A549 (cell line): ENCODE data around the gene CHST11. TPM values are rescaled to one million over a fixed set of nuclear protein-coding genes. Genes with fewer than 3 reads are reported as not detected.

Experiments
- ATAC-seq, 2 experiments: fragments of 200-7000 bp in 1 of 2; fragments of >200 bp in 1 of 2; cut with Nextera tagmentation in 1 of 2; cut with Tn5 transposase in 1 of 2; 3 replicates each; pipeline versions ENCODE4 v1.8.0 to v1.9.1; 2018 to 2020; ENCODE audit warnings: mild to moderate bottlenecking in 1 of 2, moderate library complexity in 1 of 2
- CTCF ChIA-PET: fragments of 300-600 bp; sonication (Branson Sonifier 250); formaldehyde crosslinking; extraction: SDS; loops from one replicate; lab custom pipeline; 2021; ENCODE audit warnings: antibody characterized with exemption, inconsistent platforms; lab: Yijun Ruan, JAX
- POLR2A ChIA-PET: fragments of 350-600 bp; formaldehyde crosslinking; extraction: SDS; loops from one replicate; lab custom pipeline; 2021; ENCODE audit warnings: antibody characterized with exemption, inconsistent platforms; lab: Yijun Ruan, JAX
- DNase-seq, 2 experiments: peaks; one replicate each; pipeline versions ENCODE4 v3.0.0 to v3.0.0-alpha.2; 2011 to 2016; ENCODE audit warnings: low read depth in 1 of 2, low spot score in 1 of 2
- FAIRE-seq: peaks from 2 replicates; lab custom pipeline; 2011; peaks lifted over from hg19 to GRCh38; lab: Jason Lieb, UNC
- H3K27ac ChIP-seq, 2 experiments: fragments of >200 bp; sonication (Bioruptor Twin); formaldehyde crosslinking; 3 replicates each; pipeline ENCODE4 v1.5.1; 2016 to 2017
- H3K4me1 ChIP-seq: fragments of >200 bp; sonication (Bioruptor Twin); formaldehyde crosslinking; 3 replicates; pipeline ENCODE4 v1.6.1; 2016
- H3K4me2 ChIP-seq: fragments of >200 bp; sonication (Bioruptor Twin); formaldehyde crosslinking; 3 replicates; pipeline ENCODE4 v1.6.1; 2016
- H3K4me3 ChIP-seq: fragments of >200 bp; sonication (Bioruptor Twin); formaldehyde crosslinking; 3 replicates; pipeline ENCODE4 v1.5.1; 2016
- H3K9me3 ChIP-seq: fragments of >200 bp; sonication (Bioruptor Twin); formaldehyde crosslinking; 3 replicates; pipeline ENCODE4 v1.6.1; 2016
- BHLHE40 ChIP-seq: IDR thresholded peaks from 2 replicates; pipeline ENCODE4 v1.6.1; 2012; ENCODE audit warnings: low read depth, low read length, inconsistent platforms
- CBX2 ChIP-seq: fragments of 200-600 bp; sonication (generic); IDR thresholded peaks from 2 replicates; pipeline ENCODE4 v1.6.1; 2016; ENCODE audit warnings: low read depth, mild to moderate bottlenecking, borderline replicate concordance
- CHD2 ChIP-seq: fragments of 150-350 bp; IDR thresholded peaks from 2 replicates; pipeline ENCODE4 v1.6.1; 2014; ENCODE audit warnings: low read length; ENCODE audit not compliant: partially characterized antibody
- E2F6 ChIP-seq: IDR thresholded peaks from 2 replicates; pipeline ENCODE4 v1.6.1; 2012; ENCODE audit warnings: low read depth, borderline replicate concordance
- EHF ChIP-seq: fragments of 250-450 bp; sonication (Bioruptor Pico); IDR thresholded peaks from 2 replicates; pipeline ENCODE4 v1.5.0; 2020; ENCODE audit warnings: mild to moderate bottlenecking
- EP300 ChIP-seq, 2 experiments: fragments of >200 bp; sonication (Bioruptor Twin); formaldehyde crosslinking; IDR thresholded peaks; 2 replicates in 1 of 2; 3 replicates in 1 of 2; pipeline ENCODE4 v1.6.1; 2016 to 2017
- ESRRA ChIP-seq: fragments of 150-350 bp; IDR thresholded peaks from 2 replicates; pipeline ENCODE4 v1.6.1; 2014; ENCODE audit warnings: mild to moderate bottlenecking, low read length, borderline replicate concordance
- HMGXB4 ChIP-seq: fragments of 250-450 bp; sonication (Bioruptor Pico); IDR thresholded peaks from 2 replicates; pipeline ENCODE4 v1.5.0; 2021; ENCODE audit warnings: mild to moderate bottlenecking, moderate library complexity, borderline replicate concordance
- JUNB ChIP-seq: fragments of >200 bp; sonication (Bioruptor Twin); formaldehyde crosslinking; IDR thresholded peaks from 2 replicates; pipeline ENCODE4 v1.6.1; 2016
- MAFK ChIP-seq: fragments of 450-650 bp; IDR thresholded peaks from 2 replicates; pipeline ENCODE4 v1.6.1; 2014; ENCODE audit not compliant: partially characterized antibody
- MAZ ChIP-seq: fragments of 150-350 bp; IDR thresholded peaks from 2 replicates; pipeline ENCODE4 v1.6.1; 2014; ENCODE audit warnings: antibody characterized with exemption, low read depth, low read length, borderline replicate concordance
- REST ChIP-seq: fragments of 200-600 bp; sonication (generic); IDR thresholded peaks from 2 replicates; pipeline ENCODE4 v1.6.1; 2016; ENCODE audit warnings: antibody characterized with exemption, mild to moderate bottlenecking, moderate library complexity
- SMC3 ChIP-seq: fragments of >200 bp; sonication (Bioruptor Twin); formaldehyde crosslinking; IDR thresholded peaks from 3 replicates; pipeline ENCODE4 v1.6.1; 2018; ENCODE audit warnings: inconsistent platforms
- TP53 ChIP-seq: fragments of 250-450 bp; sonication (Bioruptor Pico); IDR thresholded peaks from 2 replicates; pipeline ENCODE4 v1.5.0; 2021; ENCODE audit warnings: mild to moderate bottlenecking, moderate library complexity
- USF2 ChIP-seq: fragments of 450-650 bp; IDR thresholded peaks from 2 replicates; pipeline ENCODE4 v1.6.1; 2014; ENCODE audit warnings: antibody characterized with exemption
- ZFP36 ChIP-seq: fragments of 450-650 bp; IDR thresholded peaks from 2 replicates; pipeline ENCODE4 v1.6.1; 2014; ENCODE audit warnings: borderline replicate concordance; ENCODE audit not compliant: partially characterized antibody
- ZNF302 ChIP-seq: fragments of 250-450 bp; sonication (Bioruptor Pico); IDR thresholded peaks from 2 replicates; pipeline ENCODE4 v1.9.0; 2021; ENCODE audit warnings: inconsistent platforms, mild to moderate bottlenecking, moderate library complexity
- ZSCAN20 ChIP-seq: fragments of 250-450 bp; sonication (Bioruptor Pico); IDR thresholded peaks from 2 replicates; pipeline ENCODE4 v1.8.0; 2022; ENCODE audit warnings: mild to moderate bottlenecking, moderate library complexity
- WGBS: methylation state at CpG from one replicate; pipeline ENCODE4 v1.1.6; 2017; ENCODE audit errors: missing lambda C conversion rate; 5-methylcytosine and 5-hydroxymethylcytosine counted together
- polyA plus RNA-seq, 4 experiments: library from polyadenylated mRNA; depleted of rRNA in 3 of 4; stranded (reverse); fragments of >200 nt; fragmentation: RNase III in 1 of 4; extraction: RNeasy Plus Mini Kit Qiagen cat#74134 plus additional on column Dnase treatment in 1 of 4; gene quantifications; 2 replicates in 3 of 4; 3 replicates in 1 of 4; pipeline ENCODE4 v1.2.3, GENCODE V29; 2011 to 2017

CHST11 gene
- polyA plus RNA-seq, 2 of the 4 experiments (the other 2 are of a cell fraction), result 19.2 to 21.8 TPM

- Histone ChIP-seq H3K4me2 (no peak overlapping the region), H3K9me3 (no peaks in the 10 kb centered on the region), H3K4me1 (peaks cover 80% of the 10 kb centered on the region), H3K27ac (peak overlapping the region in 1 of 2 experiments; percentile 89; a peak in 3 of 6 replicates), H3K4me3 (no peak overlapping the region)
- ATAC-seq, result no peak
- POLR2A ChIA-PET, result no interaction called here
- TF ChIP-seq USF2 (no peak), MAZ (no peak), JUNB (no peak), EP300 (IDR thresholded peaks at IDR 0.05) (no peak), E2F6 (no peak), ZFP36 (no peak), SMC3 (no peak), ZSCAN20 (CRISPR knock-in tag) (no peak), ZNF302 (CRISPR knock-in tag) (no peak), CBX2 (no peak)
- CTCF ChIA-PET, result interaction anchor here (1.1 kb wide), 1 partner anchor 52 kb away, joined by 3 read pairs; no protein-coding TSS in a partner anchor
- no peak for FAIRE-seq
- DNase-seq, result no peak
- 90% methylated on average over 16 of the region's 16 CpGs for WGBS
These were observed 142.7 kb downstream of the CHST11 start for GRCh38 chr12:104599272-104600035.

- 90% methylated on average over 4 of the region's 4 CpGs for WGBS
- DNase-seq (no peak), ATAC-seq (no peak), FAIRE-seq (no peak)
- CTCF ChIA-PET, result no interaction called here
- TF ChIP-seq BHLHE40 (no peak), ZFP36 (peak; percentile 19)
- peak overlapping the region in 1 of 2 experiments; percentile 89; a peak in 4 of 6 replicates for H3K27ac ChIP-seq
- POLR2A ChIA-PET, result no interaction called here
- H3K4me3 ChIP-seq, result no peak overlapping the region
- H3K4me1 ChIP-seq, result peaks cover 85% of the 10 kb centered on the region
- no peak overlapping the region for H3K4me2 ChIP-seq
- no peaks in the 10 kb centered on the region for H3K9me3 ChIP-seq
These were observed 143.4 kb downstream of the CHST11 start for GRCh38 chr12:104600036-104600712.

GRCh38 chr12:104600790-104601739 is 144.3 kb downstream of the CHST11 start:
- H3K9me3 ChIP-seq, result no peaks in the 10 kb centered on the region
- no peak for ATAC-seq
- TF ChIP-seq JUNB (no peak), TP53 (CRISPR knock-in tag) (no peak), ZNF302 (CRISPR knock-in tag) (no peak), HMGXB4 (CRISPR knock-in tag) (no peak), REST (no peak), EHF (CRISPR knock-in tag) (no peak), MAFK (no peak), ESRRA (no peak), CHD2 (no peak)
- peak overlapping the region; percentile 12 for H3K4me2 ChIP-seq
- H3K4me3 ChIP-seq, result no peak overlapping the region
- POLR2A ChIA-PET, result no interaction called here
- CTCF ChIA-PET, result no interaction called here
- WGBS, result 82% methylated on average over 6 of the region's 6 CpGs
- DNase-seq, result no peak
- no peak for FAIRE-seq
- peaks cover 85% of the 10 kb centered on the region for H3K4me1 ChIP-seq
- peak overlapping the region; percentile 89 to 91; a peak in 5 of 6 replicates for H3K27ac ChIP-seq
